ENCODE measurements around the gene DGCR8.

The DGCR8 gene

DNA sequence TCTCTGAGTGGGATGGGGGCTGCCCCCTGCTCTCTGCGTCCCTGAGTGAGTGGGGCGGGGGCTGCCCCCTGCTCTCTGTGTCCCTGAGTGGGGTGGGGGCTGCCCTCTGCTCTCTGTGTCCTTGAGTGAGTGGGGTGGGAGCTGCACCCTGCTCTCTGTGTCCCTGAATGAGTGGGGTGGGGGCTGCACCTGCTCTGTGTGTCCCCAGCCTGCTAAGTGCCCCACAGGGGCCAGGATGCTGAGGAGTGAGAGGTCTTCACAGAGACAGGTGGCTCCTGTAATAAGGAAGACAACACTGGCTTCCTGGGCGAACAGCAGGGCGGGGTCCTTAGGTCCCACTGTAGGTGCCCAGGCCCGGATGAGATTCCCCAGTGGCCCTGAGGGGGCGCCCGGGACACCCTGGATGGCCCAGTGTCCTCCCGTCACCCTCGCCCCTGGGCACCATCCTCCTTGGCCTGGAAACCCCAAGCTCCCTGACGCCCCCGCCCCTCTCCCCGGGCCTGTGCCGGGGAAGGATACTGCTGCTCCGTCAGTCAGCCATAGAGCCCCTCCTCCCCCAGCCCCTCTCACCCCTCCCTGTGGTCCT, 74.7 kb downstream of the DGCR8 start:
- H3K4me3 ChIP-seq = no peak overlapping the region
- TF ChIP-seq, protein P1, sequence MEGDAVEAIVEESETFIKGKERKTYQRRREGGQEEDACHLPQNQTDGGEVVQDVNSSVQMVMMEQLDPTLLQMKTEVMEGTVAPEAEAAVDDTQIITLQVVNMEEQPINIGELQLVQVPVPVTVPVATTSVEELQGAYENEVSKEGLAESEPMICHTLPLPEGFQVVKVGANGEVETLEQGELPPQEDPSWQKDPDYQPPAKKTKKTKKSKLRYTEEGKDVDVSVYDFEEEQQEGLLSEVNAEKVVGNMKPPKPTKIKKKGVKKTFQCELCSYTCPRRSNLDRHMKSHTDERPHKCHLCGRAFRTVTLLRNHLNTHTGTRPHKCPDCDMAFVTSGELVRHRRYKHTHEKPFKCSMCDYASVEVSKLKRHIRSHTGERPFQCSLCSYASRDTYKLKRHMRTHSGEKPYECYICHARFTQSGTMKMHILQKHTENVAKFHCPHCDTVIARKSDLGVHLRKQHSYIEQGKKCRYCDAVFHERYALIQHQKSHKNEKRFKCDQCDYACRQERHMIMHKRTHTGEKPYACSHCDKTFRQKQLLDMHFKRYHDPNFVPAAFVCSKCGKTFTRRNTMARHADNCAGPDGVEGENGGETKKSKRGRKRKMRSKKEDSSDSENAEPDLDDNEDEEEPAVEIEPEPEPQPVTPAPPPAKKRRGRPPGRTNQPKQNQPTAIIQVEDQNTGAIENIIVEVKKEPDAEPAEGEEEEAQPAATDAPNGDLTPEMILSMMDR (IDR thresholded peaks at IDR 0.05) = no peak
- H3K27ac ChIP-seq = peak overlapping the region in 1 of 2 donors; percentile 35
- no peak for DNase-seq (ENCODE audit: low spot score)

DNA sequence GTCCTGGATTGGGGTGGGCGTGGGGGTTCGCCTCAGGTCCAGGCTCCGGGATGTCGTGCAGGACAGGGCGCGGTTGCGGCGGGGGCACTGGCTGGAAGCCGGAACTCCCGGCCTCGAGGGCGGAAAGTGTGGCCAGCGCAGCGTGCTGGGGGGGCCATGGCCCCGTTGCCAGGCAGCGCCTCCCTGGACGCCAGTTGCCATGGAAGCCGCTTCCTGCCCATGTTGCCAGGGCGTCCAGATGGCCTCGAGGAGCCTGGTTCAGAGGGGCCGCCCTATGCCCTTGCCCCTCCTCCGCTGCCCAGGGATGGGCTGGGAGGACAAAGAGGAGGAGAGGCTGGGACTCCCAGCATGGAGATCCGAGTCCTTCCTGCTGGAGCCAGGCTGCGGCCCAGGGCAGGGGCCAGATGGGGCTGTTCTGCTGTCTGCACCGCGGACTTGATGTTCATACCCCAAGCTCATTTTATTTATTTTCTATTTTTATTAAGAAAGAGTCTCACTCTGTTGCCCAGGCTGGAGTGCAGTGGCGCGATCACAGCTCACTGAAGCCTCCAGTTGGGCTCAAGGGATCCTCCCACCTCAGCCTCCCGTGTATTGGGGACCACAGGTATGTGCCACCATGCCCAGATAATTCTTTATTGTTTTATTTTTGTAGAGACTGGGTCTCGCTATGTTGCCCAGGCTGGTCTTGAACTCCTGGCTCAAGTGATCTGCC, 75.4 kb downstream of the DGCR8 start:
- no peak for DNase-seq (ENCODE audit: low spot score)
- no peak overlapping the region for H3K27ac ChIP-seq
- no peak overlapping the region for H3K4me3 ChIP-seq
- TF ChIP-seq, protein P1 (IDR thresholded peaks at IDR 0.05) = no peak

DNA sequence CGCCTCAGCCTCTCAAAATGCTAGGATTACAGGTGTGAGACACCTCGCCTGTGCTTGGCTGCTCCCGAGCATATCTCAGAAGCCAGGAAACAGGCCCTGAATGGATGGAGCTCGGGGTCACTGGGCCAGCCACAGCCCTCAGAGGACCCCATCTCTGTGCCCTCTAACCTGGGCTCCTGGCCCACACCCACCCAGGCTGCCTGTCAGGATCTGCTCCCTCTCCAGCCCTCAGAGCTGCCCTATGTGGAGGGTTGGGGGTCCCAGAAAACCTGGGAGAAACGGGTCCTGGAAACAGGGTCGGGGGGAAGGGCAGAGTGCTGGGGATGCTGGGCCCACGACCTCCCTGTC, 76.0 kb downstream of the DGCR8 start:
- DNase-seq (ENCODE audit: low spot score) = no peak
- TF ChIP-seq, protein P1 (IDR thresholded peaks at IDR 0.05) = no peak
- no peak overlapping the region for H3K27ac ChIP-seq
- H3K4me3 ChIP-seq = no peak overlapping the region

DNA sequence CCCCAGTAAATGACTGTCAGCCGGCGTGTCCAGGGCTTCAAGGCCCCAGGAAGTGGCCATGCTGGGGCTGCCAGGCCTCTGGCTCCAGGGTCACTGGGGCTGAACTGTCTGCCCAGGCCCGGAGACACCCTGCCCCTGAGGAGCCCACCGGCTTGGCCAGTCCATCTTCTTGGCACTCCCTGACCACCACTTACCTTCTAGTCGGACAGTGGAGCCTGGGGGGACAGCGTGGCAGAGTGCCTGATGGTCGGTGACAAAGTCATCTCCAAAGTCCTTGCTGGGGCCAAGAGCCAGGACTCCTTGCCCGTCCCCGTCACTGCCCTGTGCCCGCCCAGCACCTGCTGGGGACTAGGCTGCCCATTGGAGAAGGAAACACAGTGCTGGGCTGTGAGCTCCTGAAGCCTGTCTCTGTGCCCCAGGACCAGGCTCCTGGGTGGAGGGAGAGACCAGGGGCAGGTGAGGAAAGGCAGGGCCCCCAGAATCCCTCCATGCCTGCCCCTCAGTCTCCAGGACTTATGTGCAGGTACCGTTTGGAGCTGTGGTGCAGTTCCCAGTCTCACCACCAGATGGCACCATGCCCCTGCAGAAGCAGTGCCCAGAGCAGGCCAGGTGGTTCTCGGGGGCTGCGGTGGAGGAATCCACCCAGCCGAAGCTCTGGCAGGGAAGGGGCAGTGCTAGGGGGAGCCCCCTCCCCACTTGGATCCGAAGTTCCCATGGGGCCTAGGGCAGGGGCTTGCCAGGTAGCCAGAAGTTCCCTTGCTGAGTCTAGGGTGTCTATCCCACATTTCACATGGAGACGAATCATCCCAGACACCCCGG, 76.8 kb downstream of the DGCR8 start:
- Histone ChIP-seq H3K4me3 (no peak overlapping the region), H3K27ac (no peak overlapping the region)
- TF ChIP-seq, protein P1 (IDR thresholded peaks at IDR 0.05) = peak; percentile 98
- DNase-seq (ENCODE audit: low spot score) = peak; percentile 83

DNA sequence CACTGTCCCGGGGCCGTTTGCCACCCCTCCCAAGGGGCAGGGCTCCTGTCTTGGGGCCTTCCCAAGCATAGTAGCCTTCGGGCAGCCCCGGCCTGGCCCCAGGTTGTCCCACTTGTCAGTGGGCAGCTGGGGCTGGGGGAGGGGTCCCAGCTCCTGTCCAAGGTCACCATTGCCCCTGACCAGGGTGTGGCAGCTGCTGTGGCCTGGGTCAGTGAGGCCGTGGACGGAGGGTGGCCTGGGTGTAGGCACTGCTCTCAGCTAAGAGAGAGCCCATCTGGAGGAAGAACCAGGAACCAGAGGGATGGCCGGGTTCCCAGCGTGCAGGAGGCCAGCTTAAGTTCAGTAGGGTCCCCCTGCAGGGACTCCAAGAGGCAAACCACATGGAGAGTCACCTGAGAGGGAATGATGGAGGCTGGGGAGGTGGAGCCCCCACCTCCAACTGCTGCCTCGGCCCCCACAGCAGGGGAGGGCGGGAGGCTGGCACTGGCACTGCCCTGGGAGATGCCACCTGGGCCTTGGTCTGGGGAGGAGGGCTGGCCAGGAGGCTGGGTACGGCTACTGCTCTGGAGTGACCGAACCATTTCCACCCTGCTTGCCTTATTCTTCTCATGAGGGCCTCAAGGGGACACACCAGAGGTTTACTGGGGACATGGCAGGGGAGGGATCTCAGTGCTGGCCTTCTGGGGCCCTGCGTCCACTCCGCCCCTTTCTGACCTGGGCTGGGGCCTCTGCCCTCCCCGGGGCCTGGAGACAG, 77.6 kb downstream of the DGCR8 start:
- no peak for DNase-seq (ENCODE audit: low spot score)
- Histone ChIP-seq H3K27ac (no peak overlapping the region), H3K4me3 (no peak overlapping the region)
- TF ChIP-seq, protein P1 (IDR thresholded peaks at IDR 0.05) = no peak

DNA sequence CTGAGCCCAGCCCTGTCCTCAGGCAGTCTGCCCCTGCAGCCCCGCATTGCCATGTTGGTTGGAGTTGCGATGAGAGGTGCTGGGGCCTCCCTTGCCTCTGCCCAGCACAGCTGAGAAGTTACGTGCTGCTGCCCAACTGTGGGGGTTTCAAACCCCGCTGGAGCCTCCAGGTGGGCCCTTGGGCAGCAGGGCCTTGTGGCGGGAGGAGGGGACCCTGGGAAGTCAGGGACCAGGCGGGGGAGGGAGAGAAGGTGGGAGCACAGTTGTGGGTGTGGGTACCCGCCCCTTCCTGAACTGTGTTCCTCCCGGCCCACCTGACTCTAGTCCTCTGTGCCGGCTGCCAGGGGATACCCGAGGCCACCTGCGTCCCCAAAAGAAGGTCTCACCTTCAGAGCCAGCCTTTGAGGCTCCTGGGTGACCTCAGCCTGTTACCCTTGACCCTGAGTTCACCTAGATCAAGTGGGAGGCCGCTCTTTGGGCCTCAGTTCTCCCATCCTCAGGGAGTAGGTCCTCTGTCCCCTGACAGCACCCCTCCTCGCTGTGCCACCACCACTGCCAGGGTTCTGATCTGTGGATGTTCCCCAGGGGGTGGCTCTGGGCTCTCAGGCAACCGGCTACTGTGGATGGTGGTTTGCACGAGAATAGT, 78.5 kb downstream of the DGCR8 start:
- Histone ChIP-seq H3K27ac (no peak overlapping the region), H3K4me3 (no peak overlapping the region)
- no peak for DNase-seq (ENCODE audit: low spot score)
- TF ChIP-seq, protein P1 (IDR thresholded peaks at IDR 0.05) = no peak
